GM18526 (cell line): ENCODE results near the gene RAPGEF6.

Experiments used
- POLR2A ChIP-seq: IDR thresholded peaks from 3 replicates; pipeline ENCODE4 v1.6.1; 2011; ENCODE audit not compliant: insufficient read length; ENCODE audit errors: extremely low read depth

RAPGEF6 gene

DNA sequence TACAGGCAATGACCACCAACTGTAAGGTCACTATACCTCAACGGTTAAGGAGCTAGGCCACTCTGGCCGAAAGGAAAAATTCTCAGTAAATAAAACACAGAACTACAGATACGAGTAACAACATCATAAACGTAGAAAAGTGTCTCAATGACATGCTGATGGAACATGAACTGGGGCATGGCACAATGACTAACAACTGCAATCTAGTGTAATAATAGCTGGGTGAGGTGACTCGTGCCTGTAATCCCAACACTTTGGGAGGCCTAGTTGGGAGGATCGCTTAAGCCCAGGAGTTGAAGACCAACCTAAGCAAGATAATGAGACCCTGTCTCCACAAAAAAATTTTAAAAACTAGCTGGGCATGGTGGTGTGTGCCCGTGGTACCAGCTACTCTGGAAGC lies 9.8 kb upstream of the RAPGEF6 start:
- TF ChIP-seq POLR2A = no peak

DNA sequence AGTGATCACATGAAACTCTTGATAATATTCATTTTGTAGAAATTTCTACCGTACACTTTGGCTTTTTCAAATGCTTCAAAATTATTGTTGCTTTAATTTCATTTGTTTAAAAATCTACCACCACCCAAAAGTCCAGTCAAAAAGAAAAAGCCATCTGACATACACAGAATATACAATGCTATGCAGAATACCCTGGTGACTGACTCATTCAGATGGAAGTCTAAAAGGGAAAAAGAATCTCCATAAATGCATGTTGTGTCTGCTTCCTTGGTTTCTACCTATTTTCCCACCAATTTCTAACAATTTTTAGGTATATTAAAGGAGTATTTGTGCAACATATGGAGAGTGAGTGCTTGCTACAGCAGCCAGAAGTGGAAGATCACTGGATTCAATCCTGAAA lies 9.3 kb upstream of the RAPGEF6 start:
- no peak for TF ChIP-seq POLR2A

DNA sequence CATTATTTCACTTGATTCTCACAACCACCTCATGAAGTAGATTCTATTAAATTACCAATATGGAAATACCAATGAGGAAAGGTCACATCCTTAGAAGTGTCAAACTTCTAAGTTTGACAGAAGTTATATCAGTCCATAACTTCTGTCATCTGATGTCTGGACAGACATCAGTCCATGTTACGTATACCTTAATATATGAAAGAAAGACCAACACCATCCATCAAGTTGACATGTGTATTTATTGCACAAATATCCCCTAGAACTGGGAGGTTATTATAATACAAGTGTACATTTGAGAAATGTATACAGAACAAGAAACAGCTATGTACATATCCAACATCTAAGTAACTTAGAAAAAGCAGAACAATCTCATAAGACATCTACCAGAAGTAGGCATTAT lies 6.5 kb upstream of the RAPGEF6 start:
- TF ChIP-seq POLR2A = no peak

DNA sequence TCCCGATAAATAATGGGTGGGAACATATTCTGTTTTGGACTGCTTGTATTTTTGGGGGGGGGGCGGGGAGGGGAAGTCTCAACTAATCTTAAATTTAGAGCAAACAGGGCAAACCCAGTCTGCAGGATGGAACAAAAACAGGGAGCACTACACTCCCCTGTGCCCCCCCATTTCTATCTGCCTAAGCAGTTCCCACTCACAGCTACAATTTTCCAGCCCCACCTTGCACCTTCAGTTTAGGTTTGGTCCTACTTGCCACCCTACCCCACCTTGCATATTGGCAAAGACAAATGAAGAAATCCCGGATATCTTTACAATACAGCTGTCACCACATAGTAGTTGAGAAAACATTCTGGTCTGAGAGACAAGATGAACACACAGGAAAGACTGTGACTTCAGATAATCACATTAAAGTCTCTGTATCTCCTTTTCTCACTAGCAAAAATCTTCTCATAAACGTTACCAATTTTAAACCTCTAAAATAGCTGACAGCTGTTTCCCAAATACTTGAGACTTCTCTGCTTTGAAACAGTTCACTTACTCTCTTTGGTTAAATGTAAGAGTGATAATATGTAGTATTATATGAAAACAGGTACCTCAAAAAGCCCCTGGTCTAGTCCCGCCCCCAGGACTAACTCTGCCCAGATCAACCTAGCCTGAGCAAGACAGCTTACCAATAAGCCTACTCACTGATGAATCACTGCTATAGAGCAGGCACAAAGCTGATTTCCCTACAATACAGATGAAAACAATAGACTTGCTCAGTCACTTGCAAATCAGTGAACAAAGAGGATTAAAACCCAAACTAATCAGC lies 5.2 kb upstream of the RAPGEF6 start:
- TF ChIP-seq POLR2A = no peak

DNA sequence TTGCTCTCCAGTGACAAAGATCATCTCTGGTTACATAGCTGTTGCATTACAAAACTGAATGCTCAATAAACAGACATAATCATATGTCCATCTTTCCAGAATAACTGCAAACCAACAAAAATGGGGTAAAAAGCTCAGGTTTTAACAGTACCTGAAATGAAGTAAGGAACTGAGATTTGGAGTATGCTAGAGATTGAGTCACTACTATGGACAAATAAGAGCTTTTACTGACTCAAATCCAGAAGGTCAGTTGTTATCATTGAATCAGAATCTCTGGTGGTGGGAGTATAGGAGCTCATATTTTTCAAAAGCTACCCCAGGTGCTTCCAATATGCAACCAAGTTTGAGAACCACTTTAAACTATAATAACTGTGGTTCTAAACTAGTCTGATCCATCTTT lies 4.1 kb upstream of the RAPGEF6 start:
- TF ChIP-seq POLR2A = no peak

DNA sequence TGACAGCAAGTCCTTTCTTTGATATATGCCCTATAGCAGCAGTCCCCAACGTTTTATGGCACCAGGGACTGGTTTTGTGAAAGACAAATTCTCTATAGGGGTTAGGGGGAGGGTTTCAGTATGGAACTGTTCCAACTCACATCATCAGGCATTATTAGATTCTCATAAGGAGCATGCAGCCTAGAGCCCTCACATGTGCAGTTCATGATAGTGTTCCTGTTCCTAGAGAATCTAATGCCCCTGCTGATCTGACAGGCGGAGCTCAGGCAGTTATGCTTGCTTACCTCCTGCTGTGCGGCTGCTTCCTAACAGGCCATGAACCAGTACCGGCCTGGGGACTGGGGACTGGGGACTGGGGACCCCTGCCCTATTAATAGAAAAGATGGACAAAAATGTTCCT lies 2.7 kb upstream of the RAPGEF6 start:
- no peak for TF ChIP-seq POLR2A

DNA sequence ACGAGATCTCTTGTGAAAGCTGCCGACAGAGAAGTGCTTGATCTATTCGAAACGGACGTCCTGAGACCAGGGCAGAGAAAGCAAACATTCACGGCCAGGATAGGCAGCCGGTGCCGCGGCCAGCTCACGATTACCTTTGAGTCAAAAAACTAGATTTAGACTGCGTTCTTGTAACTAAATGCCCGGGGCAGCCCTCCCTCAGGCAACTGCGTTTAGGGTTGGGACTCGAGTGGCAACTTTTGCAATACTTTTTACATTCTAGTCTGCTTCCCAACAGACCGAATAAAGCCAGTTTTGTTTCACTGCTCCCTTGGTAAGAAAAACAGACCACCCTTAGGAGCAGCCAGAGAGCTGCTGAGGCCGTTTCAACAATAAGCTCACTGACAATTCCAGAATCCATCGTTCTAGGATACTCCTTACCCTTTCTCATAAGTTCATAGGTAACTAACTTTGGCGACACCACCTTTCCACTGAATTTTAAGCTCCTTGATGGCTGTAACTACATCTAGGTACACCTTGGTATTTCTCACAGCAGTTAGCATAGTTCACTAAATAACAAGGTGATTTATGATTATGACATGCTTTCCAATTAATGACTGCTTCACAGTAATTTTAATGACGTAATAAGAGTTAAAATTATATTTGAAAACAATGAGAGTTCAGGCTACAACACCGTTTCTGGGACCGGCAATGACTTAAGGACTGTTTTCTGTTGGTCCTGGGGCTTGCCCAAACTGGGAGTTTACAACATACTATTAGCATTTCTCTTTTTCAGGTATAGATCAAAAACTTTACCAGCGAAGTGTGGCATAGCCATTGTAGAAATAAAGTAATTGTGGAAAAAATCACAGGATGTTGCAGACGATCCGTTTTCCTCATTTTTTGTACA lies 899 bp upstream of the RAPGEF6 start:
- peak; percentile 61 for TF ChIP-seq POLR2A

DNA sequence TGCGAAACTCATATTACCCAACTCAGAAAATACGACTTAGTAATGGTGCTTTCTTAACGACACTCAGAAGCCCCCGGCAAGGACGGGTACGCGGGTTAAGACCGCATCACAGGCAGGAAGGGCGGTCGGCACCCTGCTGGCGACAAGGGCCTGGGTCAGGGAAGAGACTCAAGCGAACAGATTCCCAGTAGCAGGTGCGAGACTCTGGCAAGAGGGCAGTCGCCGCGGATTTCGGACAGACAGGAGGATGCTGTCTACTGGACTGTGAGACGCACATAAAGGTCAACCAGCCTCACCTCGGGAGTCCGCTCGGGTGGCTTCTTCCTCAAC lies 398 bp downstream of the RAPGEF6 start:
- TF ChIP-seq POLR2A = no peak

DNA sequence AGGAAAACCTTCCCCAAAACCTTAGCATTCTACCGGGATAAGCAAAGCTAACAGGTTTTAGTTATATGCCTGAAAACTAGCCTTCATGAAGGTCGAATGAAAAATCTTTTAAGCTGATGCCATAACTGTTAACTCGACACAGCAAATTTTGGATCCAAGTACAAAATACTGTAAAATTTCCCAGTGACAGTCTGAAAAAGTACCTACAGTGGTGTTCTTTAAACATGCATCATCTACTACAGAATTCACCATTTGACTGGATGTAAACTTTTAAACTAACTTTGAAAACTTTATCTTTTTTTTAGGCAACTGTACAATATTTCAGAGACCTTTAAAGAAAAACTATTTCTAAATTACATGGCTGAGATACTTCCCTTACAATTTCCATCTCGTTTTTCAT lies 791 bp downstream of the RAPGEF6 start:
- TF ChIP-seq POLR2A = no peak

DNA sequence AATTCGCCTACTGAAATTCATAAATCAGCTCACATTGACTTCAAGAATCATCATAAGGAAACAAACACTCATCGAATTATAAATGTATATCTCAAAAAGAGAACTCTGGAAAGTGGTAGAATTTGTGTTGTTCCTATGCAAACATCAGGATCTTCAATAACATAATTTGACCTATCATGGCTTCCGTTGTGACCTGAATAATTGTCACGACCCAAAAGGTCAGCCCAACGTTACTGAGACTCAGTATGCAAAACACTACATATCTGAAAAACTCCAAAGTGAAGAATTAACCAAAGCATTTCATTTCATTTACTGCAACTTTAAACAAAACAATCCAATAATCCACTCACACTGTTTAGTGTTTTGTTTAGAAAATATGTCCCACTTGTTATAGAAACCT lies 1.2 kb downstream of the RAPGEF6 start:
- TF ChIP-seq POLR2A = no peak

DNA sequence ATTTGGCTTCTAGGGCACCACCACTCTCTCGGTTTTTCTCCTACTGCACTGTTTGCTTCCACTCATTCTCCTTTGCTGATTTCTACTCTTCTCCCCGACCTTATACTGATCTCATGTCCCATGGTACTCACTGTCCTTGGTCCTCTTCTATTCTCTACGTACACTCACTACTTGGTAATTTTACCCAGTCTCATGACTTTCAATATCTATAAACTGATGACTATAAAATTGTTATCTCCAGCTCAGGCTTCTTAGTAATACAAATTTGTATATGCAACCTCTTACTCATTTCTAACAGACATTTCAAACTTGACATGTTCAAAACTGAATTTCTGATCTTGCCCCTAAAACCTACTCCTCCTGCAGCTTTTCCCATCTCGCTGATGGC lies 4.1 kb downstream of the RAPGEF6 start:
- TF ChIP-seq POLR2A = no peak

DNA sequence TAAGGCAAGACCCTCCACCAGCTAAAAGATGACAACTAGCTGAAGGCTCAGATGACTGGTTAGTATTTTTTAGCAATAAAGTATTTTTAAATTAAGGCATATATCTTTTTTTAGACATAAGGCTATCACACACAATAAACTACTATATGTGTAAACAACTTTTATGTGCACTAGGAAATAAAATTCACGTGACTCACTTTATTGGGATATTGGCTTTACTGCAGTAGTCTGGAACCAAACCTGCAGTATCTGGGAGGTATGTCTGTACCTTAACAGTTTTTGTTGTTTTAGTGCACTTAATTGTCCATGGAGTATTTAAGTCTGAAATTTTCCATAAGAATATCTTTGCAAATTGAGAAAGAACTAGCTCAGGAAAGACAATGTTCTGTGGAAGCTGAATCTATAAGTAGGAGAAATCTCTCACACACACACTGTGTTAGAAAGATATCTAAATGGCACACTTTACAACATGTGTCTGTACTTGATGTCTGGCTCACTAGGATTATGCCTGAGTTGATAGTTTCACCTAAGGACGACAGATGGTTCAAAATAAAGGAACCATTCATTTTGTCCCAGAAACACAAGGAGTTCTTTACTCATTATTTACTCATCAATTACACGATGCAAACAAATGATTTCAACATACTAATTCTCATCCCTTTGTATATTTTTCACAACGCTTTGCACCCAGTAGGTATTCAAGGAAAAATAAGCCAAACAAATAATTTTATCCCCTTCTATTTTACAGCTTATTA lies 4.6 kb downstream of the RAPGEF6 start:
- no peak for TF ChIP-seq POLR2A

DNA sequence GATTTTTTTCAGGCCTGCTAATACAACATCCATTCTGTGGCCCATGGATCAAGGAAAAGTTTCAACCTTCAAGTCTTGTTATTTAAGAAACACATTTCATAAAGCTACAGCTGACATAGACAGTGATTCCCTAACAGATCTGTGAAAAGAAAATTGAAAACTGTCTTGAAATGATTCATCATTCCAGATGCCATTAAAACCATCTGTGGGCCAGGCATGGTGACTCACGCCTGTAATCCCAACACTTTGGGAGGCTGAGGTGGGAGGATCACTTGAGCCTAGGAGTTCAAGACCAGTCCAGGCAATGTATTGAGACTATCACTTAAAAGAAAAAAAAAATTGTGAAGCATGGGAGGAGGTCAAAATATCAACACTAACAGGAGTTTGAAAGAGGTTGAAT lies 6.0 kb downstream of the RAPGEF6 start:
- TF ChIP-seq POLR2A = no peak

DNA sequence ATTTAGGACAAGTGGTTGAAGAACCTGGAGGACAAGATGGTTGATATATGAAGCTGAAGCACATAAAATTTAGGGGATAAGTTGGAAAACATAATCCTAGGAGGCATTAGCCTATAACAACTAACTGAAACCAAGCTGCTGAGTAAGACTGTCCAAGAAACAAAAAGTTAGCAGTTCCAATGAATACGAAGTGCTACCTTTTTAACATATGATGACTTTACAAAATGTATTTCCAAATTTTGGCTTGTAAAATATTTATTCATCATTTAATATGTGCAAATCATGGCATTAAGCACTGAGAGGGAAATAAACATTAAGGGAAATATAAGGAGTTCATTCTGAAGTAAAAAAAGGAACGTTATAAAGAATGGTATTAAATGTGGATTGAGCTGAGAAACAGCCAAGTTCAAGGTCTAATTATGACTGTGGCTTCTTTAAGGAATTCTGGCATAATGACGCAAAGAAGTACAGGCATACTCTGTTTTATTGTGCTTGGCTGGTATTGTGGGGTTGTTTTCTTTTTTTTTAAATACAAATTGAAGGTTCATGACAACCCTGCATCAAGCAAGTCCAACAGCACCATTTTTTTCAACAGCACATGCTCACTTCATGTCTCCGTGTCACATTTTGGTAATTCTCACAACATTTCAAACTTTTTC lies 7.7 kb downstream of the RAPGEF6 start:
- TF ChIP-seq POLR2A = no peak

DNA sequence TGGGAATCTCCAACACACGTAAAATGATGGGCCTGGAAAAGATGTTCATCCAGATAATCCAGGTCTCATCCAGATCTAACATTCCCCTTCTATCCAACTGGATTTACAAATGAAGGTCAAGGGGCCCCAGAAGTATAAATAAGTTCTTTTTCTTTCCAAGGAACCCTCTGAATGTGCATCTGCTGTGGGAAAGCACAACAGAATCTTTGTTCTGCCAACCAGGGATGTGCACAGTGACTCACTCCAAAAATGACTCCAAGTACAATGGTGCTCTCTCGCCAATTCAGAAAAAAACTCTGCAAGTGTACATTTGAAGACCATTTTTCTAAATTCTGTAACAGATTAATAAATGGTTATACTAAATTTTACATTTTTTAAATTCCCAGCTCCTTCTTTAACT lies 12.4 kb downstream of the RAPGEF6 start:
- TF ChIP-seq POLR2A = no peak
